Left lung (tissue), 10 donors: ENCODE measurements around the gene PPP3R2. TPM values are rescaled to one million over a fixed set of nuclear protein-coding genes. Genes with fewer than 3 reads are reported as not detected.
A peak's percentile ranks its signal among the peaks of the same experiment; 100 is the strongest.

Source experiments
- ATAC-seq: fragments of 200-7000 bp; cut with Tn5 transposase; one replicate; pipeline ENCODE4 v1.9.1; 2020; ENCODE audit warnings: moderate library complexity
- DNase-seq, 4 donors: peaks; one replicate each; pipeline ENCODE4 v3.0.0-alpha.2; 2013 to 2020
- H3K27ac ChIP-seq, 2 donors: fragments of 200-600 bp; sonication (generic) in 1 of 2; one replicate each; pipeline versions ENCODE4 v1.5.0 to v1.8.0; 2020 to 2021
- H3K27me3 ChIP-seq, 2 donors: fragments of 200-600 bp; sonication (generic) in 1 of 2; one replicate each; pipeline versions ENCODE4 v1.5.0 to v1.8.0; 2020 to 2021
- H3K36me3 ChIP-seq, 2 donors: fragments of 200-600 bp; sonication (generic) in 1 of 2; one replicate each; pipeline versions ENCODE4 v1.5.0 to v1.8.0; 2020 to 2021
- H3K4me1 ChIP-seq, 2 donors: fragments of 200-600 bp; one replicate each; pipeline ENCODE4 v1.8.0; 2021
- H3K4me3 ChIP-seq, 2 donors: fragments of 200-600 bp; sonication (generic) in 1 of 2; one replicate each; pipeline versions ENCODE4 v1.5.0 to v1.8.0; 2020 to 2021; ENCODE audit warnings: mild to moderate bottlenecking in 1 of 2
- H3K9me3 ChIP-seq, 2 donors: fragments of 200-600 bp; sonication (generic) in 1 of 2; one replicate each; pipeline versions ENCODE4 v1.5.0 to v1.8.0; 2020 to 2021
- CTCF ChIP-seq, 2 donors: fragments of 200-600 bp; sonication (generic) in 1 of 2; IDR thresholded peaks; one replicate each; pipeline versions ENCODE4 v1.5.0 to v1.8.0; 2021; ENCODE audit warnings: antibody characterized with exemption in 2 of 2
- intact Hi-C, 2 donors: fragments of 100-400 bp; cut with DNase I; formaldehyde crosslinking; loops; one replicate each; pipeline versions ENCODE4 v1.11.2 to v1.14.2; 2022
- polyA plus RNA-seq, 6 donors: library from polyadenylated mRNA; unstranded; fragments of 120-200 nt; gene quantifications; one replicate each; pipeline ENCODE4 v1.2.1, GENCODE V29; 2013; ENCODE audit not compliant: insufficient read length in 6 of 6
- total RNA-seq, 2 donors: library from RNA; stranded (reverse); fragmentation: NEBNext Ultra II Directional; extraction: Animal tissue kit (Norgen Biotek cat#: 25700); gene quantifications; one replicate each; pipeline ENCODE4 v1.2.1, GENCODE V29; 2021
- donor health status: DM: no; HTN: yes; CAD: no.
- donor health status: DM: no; HTN: no; CAD: no.

Gene PPP3R2
- total and polyA plus RNA-seq, 8 donors, result 0.07 TPM; not detected in 7

GRCh38 chr9:101604296-101604695 is 9.5 kb upstream of the PPP3R2 start:
- TF ChIP-seq CTCF (IDR thresholded peaks at IDR 0.05), result no peak
- Histone ChIP-seq H3K27me3 (peaks cover 0 to 4% of the 10 kb centered on the region in 2 donors), H3K27ac (no peak overlapping the region), H3K36me3 (no peaks in the 10 kb centered on the region), H3K9me3 (no peaks in the 10 kb centered on the region), H3K4me3 (no peak overlapping the region), H3K4me1 (no peaks in the 10 kb centered on the region)
- intact Hi-C loops, result no loop called here
- no peak for ATAC-seq
- no peak for DNase-seq

- TF ChIP-seq CTCF (IDR thresholded peaks at IDR 0.05), result peak; percentile 50
- peak in 2 of 4 donors; percentile 38 to 56 for DNase-seq
- Histone ChIP-seq H3K4me1 (no peaks in the 10 kb centered on the region), H3K36me3 (no peaks in the 10 kb centered on the region), H3K4me3 (no peak overlapping the region), H3K27ac (no peak overlapping the region), H3K27me3 (no peaks in the 10 kb centered on the region), H3K9me3 (no peaks in the 10 kb centered on the region)
- intact Hi-C loops, result no loop called here
- ATAC-seq, result peak; percentile 80
Measured at GRCh38 chr9:101601904-101602765, 7.4 kb upstream of the PPP3R2 start.

- no peaks in the 10 kb centered on the region for H3K9me3 ChIP-seq
- no peak for TF ChIP-seq CTCF (IDR thresholded peaks at IDR 0.05)
- peaks cover 0 to 8% of the 10 kb centered on the region in 2 donors for H3K27me3 ChIP-seq
- H3K4me1 ChIP-seq, result no peaks in the 10 kb centered on the region
- DNase-seq (no peak), ATAC-seq (no peak)
- H3K27ac ChIP-seq, result no peak overlapping the region
- no peak overlapping the region for H3K4me3 ChIP-seq
- intact Hi-C loops, result no loop called here
- no peaks in the 10 kb centered on the region for H3K36me3 ChIP-seq
Measured at GRCh38 chr9:101593345-101593744, 1.4 kb downstream of the PPP3R2 start.

GRCh38 chr9:101592788-101593187 is 2.0 kb downstream of the PPP3R2 start:
- Histone ChIP-seq H3K27ac (no peak overlapping the region), H3K27me3 (peaks cover 0 to 8% of the 10 kb centered on the region in 2 donors), H3K9me3 (no peaks in the 10 kb centered on the region), H3K4me3 (no peak overlapping the region), H3K4me1 (no peaks in the 10 kb centered on the region), H3K36me3 (no peaks in the 10 kb centered on the region)
- ATAC-seq (no peak), DNase-seq (no peak)
- intact Hi-C loops, result no loop called here
- TF ChIP-seq CTCF (IDR thresholded peaks at IDR 0.05), result no peak

GRCh38 chr9:101591787-101592446 is 2.9 kb downstream of the PPP3R2 start:
- Histone ChIP-seq H3K9me3 (no peaks in the 10 kb centered on the region), H3K4me3 (no peak overlapping the region), H3K27me3 (peaks cover 0 to 8% of the 10 kb centered on the region in 2 donors), H3K4me1 (no peaks in the 10 kb centered on the region), H3K36me3 (no peaks in the 10 kb centered on the region), H3K27ac (no peak overlapping the region)
- intact Hi-C loops, result no loop called here
- ATAC-seq, result no peak
- TF ChIP-seq CTCF (IDR thresholded peaks at IDR 0.05), result no peak
- no peak for DNase-seq
